IPS-15b (cell line): Measurements from ENCODE around the gene STXBP1.
A peak's percentile ranks its signal among the peaks of the same experiment; 100 is the strongest.

ENCODE experiments used
- H3K27me3 ChIP-seq: one replicate; pipeline ENCODE4 v1.6.1; 2013; ENCODE audit warnings: low read length; ENCODE audit not compliant: control insufficient read depth, insufficient read depth
- H3K36me3 ChIP-seq: one replicate; pipeline ENCODE4 v1.6.1; 2013; ENCODE audit warnings: low read length; ENCODE audit not compliant: control insufficient read depth, insufficient read depth
- H3K4me1 ChIP-seq: one replicate; pipeline ENCODE4 v1.6.1; 2013; ENCODE audit warnings: mild to moderate bottlenecking, low read length; ENCODE audit not compliant: control insufficient read depth, insufficient read depth
- H3K4me3 ChIP-seq: one replicate; pipeline ENCODE4 v1.5.1; 2013; ENCODE audit warnings: low read depth, low read length
- H3K9ac ChIP-seq: one replicate; pipeline ENCODE4 v1.6.1; 2013; ENCODE audit warnings: low read depth, mild to moderate bottlenecking, low read length
- H3K9me3 ChIP-seq: one replicate; pipeline ENCODE4 v1.6.1; 2013; ENCODE audit warnings: mild to moderate bottlenecking, low read length; ENCODE audit not compliant: control insufficient read depth, insufficient read depth

Gene STXBP1

DNA sequence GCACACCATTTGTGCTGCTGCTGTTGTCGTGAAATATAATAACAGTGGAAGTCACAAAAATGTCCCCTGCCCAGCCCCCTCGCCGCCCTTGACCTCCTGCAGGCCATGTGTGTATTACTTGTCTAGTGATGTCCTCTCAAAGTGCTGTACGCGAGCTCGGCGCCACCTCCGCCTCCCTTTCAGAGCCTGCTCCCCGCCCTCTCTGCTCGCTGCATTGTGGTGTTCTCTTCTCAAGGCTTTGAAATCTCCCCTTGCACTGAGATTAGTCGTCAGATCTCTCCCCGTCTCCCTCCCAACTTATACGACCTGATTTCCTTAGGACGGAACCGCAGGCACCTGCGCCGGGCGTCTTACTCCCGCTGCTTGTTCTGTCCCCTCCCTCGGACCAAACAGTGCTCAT is 80.0 kb downstream of the STXBP1 start:
- Histone ChIP-seq H3K4me1 (no peaks in the 10 kb centered on the region), H3K9ac (no peak overlapping the region), H3K27me3 (no peaks in the 10 kb centered on the region), H3K9me3 (no peaks in the 10 kb centered on the region), H3K4me3 (no peak overlapping the region), H3K36me3 (no peaks in the 10 kb centered on the region)

DNA sequence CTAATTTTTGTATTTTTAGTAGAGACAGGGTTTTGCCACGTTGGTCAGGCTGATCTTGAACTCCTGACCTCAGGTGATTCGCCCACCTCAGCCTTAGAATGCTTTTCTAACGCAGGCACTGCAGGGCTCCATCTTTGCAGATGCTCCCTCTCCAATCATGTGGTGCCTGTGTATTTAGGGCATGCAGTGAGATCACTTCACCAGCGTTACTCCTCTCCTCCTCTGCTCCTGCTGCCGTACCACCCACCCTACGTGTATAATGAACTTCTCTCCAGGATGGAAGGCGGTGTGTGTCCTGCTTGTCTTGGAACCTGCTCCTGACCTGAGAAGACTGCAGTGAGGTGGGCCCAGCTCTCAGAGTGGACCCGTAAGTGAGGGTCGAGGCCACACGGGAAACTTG is 81.1 kb downstream of the STXBP1 start:
- H3K4me3 ChIP-seq, result no peak overlapping the region
- no peaks in the 10 kb centered on the region for H3K36me3 ChIP-seq
- H3K27me3 ChIP-seq, result no peaks in the 10 kb centered on the region
- H3K9ac ChIP-seq, result no peak overlapping the region
- H3K9me3 ChIP-seq, result no peaks in the 10 kb centered on the region
- no peaks in the 10 kb centered on the region for H3K4me1 ChIP-seq

DNA sequence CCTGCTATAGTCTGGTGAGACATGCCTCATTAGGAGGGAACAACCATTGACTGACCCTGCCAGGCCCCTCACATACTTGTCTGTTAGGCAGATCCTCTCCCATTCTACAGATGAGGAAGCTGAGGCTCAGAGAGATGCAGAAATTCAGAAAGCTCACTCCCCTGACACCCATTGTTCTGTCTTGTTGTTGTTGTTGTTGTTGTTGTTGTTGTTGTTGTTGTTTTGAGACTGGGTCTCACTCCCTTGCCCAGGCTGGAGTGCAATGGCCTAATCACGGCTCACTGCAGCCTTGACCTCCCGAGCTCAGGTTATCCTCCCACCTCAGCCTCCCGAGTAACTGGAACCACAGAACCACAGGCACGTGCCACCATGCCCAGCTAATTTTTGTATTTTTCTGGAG is 81.6 kb downstream of the STXBP1 start:
- H3K9ac ChIP-seq, result no peak overlapping the region
- no peaks in the 10 kb centered on the region for H3K9me3 ChIP-seq
- H3K4me1 ChIP-seq, result no peaks in the 10 kb centered on the region
- H3K36me3 ChIP-seq, result no peaks in the 10 kb centered on the region
- no peaks in the 10 kb centered on the region for H3K27me3 ChIP-seq
- no peak overlapping the region for H3K4me3 ChIP-seq

DNA sequence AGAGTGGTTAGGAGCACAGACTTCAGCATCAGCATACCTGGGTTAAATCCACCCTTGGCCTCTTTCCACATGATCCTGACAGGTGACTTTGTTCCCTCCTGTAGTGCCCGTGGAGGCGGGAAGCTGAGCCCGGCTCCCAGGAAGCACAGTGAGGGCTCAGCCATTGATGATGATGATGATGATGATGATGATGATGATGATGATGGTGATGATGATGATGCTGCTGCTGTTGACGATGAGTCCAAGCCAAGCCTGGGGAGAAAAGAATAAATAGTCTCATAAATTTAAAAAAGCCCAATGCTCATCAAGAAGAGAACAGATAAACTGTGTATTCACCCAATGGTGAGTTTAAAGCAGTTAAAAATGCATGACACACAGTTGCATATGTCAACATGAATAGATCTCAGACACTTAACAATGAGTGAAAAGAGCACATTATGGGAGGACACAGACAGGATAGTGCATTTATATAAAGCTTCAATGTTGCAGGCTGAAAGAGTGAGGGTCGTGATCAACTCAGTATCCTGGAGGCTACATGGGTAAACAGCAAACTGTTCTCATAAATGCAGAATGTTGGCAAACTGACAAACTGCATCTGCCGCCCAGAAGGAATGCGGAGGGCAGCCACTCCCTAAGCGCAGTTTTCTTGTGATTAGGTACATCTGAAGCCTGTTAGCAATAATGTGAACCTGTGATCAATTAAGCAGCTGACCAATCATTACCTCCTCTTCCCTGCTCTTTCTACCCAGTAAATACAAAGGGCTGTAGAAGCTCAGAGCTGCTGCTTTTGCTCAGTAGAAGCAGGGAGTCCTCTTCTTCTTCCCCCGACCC is 83.0 kb downstream of the STXBP1 start:
- Histone ChIP-seq H3K4me1 (peaks cover 2% of the 10 kb centered on the region), H3K9ac (no peak overlapping the region), H3K27me3 (no peaks in the 10 kb centered on the region), H3K36me3 (no peaks in the 10 kb centered on the region), H3K4me3 (no peak overlapping the region), H3K9me3 (no peaks in the 10 kb centered on the region)

DNA sequence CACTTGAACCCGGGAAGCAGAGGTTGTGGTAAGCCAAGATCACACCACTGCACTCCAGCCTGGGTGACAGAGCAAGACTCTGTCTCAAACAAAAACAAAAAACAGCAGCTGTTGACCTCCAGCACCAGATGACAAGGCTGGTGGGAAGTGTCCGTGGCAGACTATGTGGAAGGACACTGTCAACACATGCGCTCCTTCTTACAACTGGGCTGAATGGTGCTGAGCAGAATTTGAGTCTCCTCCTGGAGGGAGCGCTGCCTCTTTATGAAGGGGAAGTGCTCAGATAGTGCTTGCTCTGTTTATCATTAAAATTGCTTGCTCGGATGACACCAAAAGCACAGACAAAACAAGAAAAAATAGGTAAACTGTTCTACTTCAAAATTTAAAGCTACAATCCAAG is 85.5 kb downstream of the STXBP1 start:
- H3K4me3 ChIP-seq, result no peak overlapping the region
- no peaks in the 10 kb centered on the region for H3K9me3 ChIP-seq
- H3K4me1 ChIP-seq, result peaks cover 2% of the 10 kb centered on the region

DNA sequence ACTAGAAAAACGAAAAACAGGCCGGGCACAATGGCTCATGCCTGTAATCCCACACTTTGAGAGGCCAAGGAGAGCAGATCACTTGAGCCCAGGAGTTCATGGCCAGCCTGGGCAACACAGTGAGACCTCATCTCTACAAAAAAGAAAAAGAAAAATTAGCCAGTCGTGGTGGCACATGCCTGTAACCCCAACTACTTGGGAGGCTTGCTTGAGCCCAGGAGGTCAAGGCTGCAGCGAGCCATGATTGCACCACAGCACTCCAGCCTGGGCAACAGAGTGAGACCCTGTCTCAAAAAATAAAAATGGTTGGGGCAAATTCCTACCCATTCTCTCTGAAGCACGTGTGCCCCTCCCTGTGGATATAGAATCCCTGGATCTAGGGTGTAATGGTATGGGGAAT is 86.3 kb downstream of the STXBP1 start:
- Histone ChIP-seq H3K9ac (no peak overlapping the region), H3K9me3 (no peaks in the 10 kb centered on the region), H3K27me3 (no peaks in the 10 kb centered on the region), H3K36me3 (no peaks in the 10 kb centered on the region), H3K4me1 (peaks cover 2% of the 10 kb centered on the region), H3K4me3 (no peak overlapping the region)

More for the DNA sequence above, 85.5 kb downstream of the STXBP1 start:
- Histone ChIP-seq H3K36me3 (no peaks in the 10 kb centered on the region), H3K9ac (no peak overlapping the region), H3K27me3 (no peaks in the 10 kb centered on the region)

DNA sequence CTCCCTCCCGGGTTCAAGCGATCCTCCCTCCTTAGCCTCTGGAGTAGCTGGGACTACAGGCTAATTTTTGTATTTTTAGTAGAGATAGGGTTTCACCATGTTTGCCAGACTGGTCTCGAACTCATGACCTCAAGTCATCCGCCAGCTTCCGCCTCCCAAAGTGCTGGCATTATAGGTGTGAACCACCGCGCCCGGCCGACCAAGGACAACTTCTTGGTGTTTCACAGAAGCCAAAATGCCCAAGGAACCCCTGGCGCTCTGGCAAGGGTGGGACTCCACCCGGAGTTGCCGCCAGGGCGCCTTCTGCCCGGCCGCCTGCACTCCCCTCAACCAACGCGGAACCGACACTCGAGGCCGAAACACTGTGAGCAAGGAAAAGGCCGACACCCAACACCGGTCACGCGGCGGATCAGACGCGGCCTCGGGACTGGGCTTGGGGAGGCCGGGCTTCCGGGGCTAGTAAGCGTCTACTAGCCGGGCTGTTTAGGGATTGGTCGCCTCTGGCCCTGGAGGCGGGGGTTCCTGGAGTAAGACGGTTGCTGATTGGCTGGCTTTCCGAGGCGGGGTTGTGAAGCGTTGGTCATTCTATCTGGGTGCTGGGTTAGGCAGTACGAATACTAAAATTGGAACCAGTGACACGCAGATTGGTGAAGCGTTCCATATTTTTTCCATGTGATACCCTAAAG is 87.1 kb downstream of the STXBP1 start:
- Histone ChIP-seq H3K4me1 (peaks cover 2% of the 10 kb centered on the region), H3K4me3 (peak overlapping the region; percentile 52), H3K9ac (peak overlapping the region; percentile 70), H3K27me3 (no peaks in the 10 kb centered on the region), H3K9me3 (no peaks in the 10 kb centered on the region), H3K36me3 (no peaks in the 10 kb centered on the region)

DNA sequence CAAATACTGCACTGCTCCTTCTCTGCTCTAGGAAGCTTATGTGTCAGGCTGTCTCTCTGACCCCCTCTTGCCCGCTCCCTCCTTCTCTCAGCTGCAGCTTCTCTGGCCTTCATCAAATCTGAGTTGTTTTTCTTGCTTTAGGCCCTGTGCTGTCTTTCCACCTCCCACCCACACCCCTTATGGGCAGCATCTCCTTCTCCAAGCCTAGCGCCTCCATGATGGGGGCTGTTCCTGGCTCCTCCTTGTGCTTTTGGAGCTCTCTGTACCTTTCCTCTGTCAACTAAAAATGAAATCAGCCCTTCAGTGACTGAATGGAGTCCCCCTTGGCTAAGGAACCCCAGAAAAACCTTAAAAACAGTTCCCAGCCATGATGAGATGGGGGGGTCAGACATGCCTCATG is 88.1 kb downstream of the STXBP1 start:
- no peaks in the 10 kb centered on the region for H3K27me3 ChIP-seq
- no peak overlapping the region for H3K4me3 ChIP-seq
- H3K9ac ChIP-seq, result no peak overlapping the region
- H3K36me3 ChIP-seq, result no peaks in the 10 kb centered on the region
- H3K9me3 ChIP-seq, result no peaks in the 10 kb centered on the region
- peaks cover 2% of the 10 kb centered on the region for H3K4me1 ChIP-seq

DNA sequence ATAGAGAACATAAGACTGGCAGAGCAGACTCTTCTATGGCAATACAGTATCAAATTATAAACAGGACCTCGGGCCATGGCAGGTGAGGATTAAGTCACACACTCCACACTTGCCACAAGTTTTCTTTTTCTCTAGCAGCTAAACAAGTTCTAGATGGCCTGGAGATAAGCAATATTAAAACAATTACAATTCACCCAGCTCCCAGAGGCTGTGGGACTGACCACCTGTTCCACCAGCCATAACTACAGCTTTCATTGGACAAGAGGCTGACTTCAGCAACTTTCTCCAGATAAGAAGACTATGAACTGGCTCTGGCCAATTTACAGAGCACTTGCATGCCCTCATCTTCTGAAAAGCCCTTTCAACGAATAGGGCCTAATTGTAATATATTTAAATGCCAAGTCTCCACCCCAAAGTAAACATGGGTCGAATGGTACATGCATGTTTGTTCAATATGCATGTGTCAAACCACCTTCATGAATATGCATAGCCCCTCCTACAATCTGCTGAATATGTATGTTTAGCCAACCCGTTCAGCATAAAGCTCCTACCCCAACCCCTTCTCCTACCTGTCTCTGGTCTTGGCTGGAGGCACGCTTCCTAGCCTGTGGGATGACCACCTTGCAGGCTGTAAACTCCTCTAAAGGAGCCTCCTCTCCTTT is 88.6 kb downstream of the STXBP1 start:
- H3K9me3 ChIP-seq, result no peaks in the 10 kb centered on the region
- no peak overlapping the region for H3K9ac ChIP-seq
- no peaks in the 10 kb centered on the region for H3K36me3 ChIP-seq
- H3K27me3 ChIP-seq, result no peaks in the 10 kb centered on the region
- H3K4me3 ChIP-seq, result no peak overlapping the region
- peaks cover 2% of the 10 kb centered on the region for H3K4me1 ChIP-seq

DNA sequence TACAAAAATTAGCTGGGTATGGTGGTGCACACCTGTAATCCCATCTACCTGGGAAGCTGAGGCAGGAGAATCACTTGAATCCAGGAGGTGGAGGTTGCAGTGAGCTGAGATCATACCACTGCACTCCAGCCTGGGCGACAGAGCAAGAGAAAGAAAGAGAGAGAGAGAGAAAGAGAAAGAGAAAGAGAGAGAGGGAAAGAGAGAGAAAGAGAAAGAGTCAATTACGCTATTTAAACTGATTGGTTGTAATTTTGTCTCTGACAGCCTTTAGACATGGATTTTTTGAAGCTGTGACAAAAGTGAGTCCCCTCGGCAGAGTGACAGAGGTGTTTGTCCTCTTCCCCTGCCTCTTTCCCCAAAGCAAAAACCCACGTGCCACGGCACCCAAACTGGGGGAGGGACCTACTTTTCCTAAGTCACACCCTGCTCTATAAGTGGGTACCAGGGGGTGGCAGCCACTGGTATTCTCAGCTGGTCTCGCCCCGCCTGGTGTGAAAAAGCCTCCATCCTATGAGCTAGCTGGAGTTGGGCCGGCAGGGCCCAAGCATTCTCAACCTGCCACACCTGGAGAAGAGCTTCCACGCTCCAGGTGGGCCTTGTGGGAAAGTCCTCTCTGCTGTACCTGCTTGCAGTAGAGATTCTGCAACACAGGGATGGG is 91.3 kb downstream of the STXBP1 start:
- Histone ChIP-seq H3K27me3 (no peaks in the 10 kb centered on the region), H3K4me1 (peaks cover 2% of the 10 kb centered on the region), H3K4me3 (no peak overlapping the region), H3K36me3 (no peaks in the 10 kb centered on the region), H3K9ac (no peak overlapping the region), H3K9me3 (no peaks in the 10 kb centered on the region)

DNA sequence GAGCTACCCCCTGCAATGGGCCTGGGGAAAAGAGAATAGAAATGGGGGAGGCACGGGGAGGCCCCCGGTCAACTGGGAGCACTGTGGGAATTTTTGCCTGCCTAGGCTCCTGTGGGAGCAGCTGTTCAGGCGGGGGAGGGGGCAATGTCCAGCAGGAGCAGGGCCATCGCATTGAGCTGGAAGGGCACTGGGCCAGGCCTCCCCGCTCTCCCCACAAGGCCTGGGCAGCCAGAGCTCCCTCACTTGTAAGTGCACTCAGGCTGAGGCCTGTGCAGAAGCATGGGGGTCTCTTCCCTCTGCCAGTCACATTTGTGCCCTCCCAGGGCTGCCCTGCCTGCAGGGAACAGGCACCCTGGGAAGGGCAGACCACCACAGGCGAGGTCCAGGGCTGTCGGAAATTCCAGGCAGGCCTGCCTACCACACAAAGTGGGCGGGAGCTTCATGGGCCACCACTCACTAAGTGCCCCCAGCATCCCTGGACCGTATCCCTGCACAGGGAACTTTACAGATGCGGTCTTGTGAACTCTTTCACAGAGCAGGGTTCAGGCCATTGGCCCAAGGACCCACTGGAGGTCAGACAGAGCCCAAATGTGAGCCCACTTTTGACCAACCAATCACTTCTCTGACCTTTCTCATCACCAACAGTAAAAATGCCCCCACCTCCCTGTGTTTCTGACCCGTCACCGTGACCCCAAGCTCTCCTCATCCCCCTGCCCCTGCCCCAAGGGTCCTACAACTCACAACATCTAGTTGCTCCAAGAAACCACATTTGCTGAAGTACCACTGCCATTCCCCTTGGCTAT is 93.7 kb downstream of the STXBP1 start:
- H3K9ac ChIP-seq, result no peak overlapping the region
- H3K4me3 ChIP-seq, result no peak overlapping the region
- no peaks in the 10 kb centered on the region for H3K36me3 ChIP-seq

More for the DNA sequence above, 93.7 kb downstream of the STXBP1 start:
- Histone ChIP-seq H3K4me1 (no peaks in the 10 kb centered on the region), H3K27me3 (no peaks in the 10 kb centered on the region), H3K9me3 (no peaks in the 10 kb centered on the region)
